ENCODE measurements around the gene SLCO4A1.

Gene SLCO4A1

GRCh38 chr20:62602550-62602949, 39.8 kb upstream of the SLCO4A1 start:
- no peaks in the 10 kb centered on the region for H3K9me3 ChIP-seq (ENCODE audit: control insufficient read depth, low read length)
- H3K23ac ChIP-seq (ENCODE audit: low read length in 2 of 2) = no peak overlapping the region
- peaks cover 23 to 58% of the 10 kb centered on the region in 2 experiments for H3K27me3 ChIP-seq (ENCODE audit: control insufficient read depth in 1 of 2, insufficient read depth in 1 of 2, low read length in 2 of 2)
- DNase-seq = no peak
- no peak overlapping the region for H2BK12ac ChIP-seq (ENCODE audit: low read length in 2 of 2)
- H3K79me1 ChIP-seq (replicated peaks; ENCODE audit: low read length, poor library complexity, severe bottlenecking) = no peaks in the 10 kb centered on the region
- 91% methylated on average over 8 of the region's 10 CpGs for WGBS
- no peak overlapping the region for H2BK15ac ChIP-seq (ENCODE audit: low read depth, poor library complexity, severe bottlenecking)
- no peak overlapping the region for H3K4ac ChIP-seq (ENCODE audit: low read depth in 1 of 2, low read length in 2 of 2)
- H3K14ac ChIP-seq (ENCODE audit: low read length in 2 of 2) = no peak overlapping the region
- no peak overlapping the region for H2BK120ac ChIP-seq (ENCODE audit: low read depth, low read length)
- H3K4me2 ChIP-seq (ENCODE audit: low read length, poor library complexity, severe bottlenecking) = no peak overlapping the region
- no peak overlapping the region for H3K27ac ChIP-seq (ENCODE audit: low read length, poor library complexity, severe bottlenecking)
- H4K91ac ChIP-seq (ENCODE audit: low read length) = no peak overlapping the region
- H3K9ac ChIP-seq (ENCODE audit: low read length) = no peak overlapping the region
- H2AK5ac ChIP-seq (ENCODE audit: low read length, severe bottlenecking) = no peak overlapping the region
- H2BK5ac ChIP-seq (ENCODE audit: low read depth, low read length, poor library complexity, severe bottlenecking) = no peak overlapping the region
- H4K8ac ChIP-seq (ENCODE audit: low read length) = no peak overlapping the region
- no peak overlapping the region for H2AFZ ChIP-seq (ENCODE audit: low read depth, low read length)
- H3K18ac ChIP-seq (ENCODE audit: low read depth in 1 of 2, low read length in 2 of 2) = no peak overlapping the region
- no peak overlapping the region for H3K4me3 ChIP-seq (ENCODE audit: insufficient read depth in 1 of 2, low read depth in 1 of 2, low read length in 2 of 2)
- H3K36me3 ChIP-seq (ENCODE audit: control insufficient read depth in 1 of 2, insufficient read depth in 2 of 2, low read depth in 1 of 2, low read length in 2 of 2) = no peaks in the 10 kb centered on the region
- peaks cover 3% of the 10 kb centered on the region for H3K4me1 ChIP-seq (ENCODE audit: control insufficient read depth, insufficient read depth, low read depth, low read length)

DNA sequence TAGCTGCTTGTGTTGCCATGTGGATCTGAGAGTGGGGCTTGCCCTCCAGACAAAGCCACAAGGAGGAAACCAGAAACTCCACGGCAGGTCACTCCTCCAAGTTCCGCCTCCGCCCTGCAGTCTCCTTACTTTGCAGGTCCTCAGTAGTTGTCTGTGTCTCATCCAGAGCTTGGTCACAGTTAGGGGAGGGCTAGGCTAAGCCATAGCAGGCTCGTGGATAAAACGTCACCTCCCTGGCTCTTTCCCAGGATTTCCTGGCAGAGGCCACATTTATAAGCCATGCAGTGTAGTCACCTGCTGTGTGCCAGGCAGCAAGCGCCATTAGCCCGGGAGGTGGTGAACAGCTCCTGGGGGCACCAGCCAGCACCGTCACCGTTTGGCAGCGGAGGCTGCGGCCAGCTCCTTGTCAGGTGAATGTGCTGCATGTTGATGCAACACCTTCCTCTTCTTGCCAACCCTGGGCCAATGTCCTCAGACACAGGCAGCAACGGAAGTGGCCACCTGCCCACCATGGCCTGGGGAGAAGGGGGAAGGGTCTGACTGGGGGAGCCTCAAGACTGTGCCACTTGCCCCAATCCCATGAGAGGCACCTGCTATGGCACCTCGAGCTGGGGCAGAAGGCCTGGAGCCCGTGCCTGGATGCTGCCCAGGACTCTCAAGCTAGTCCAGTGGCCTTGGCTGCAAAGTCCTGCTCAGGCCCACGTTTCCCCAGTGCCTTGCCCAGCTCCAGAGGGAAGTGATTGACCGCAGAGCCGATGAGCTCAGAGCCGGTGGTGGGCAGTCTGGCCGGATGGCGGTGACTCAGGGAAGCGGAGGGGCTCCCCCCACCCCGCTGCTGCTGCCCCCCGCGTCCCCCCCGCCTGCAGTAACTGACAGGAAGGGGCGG, 39.0 kb upstream of the SLCO4A1 start:
- no peak overlapping the region for H3K18ac ChIP-seq (ENCODE audit: low read depth in 1 of 2, low read length in 2 of 2)
- H4K8ac ChIP-seq (ENCODE audit: low read length) = no peak overlapping the region
- no peak for DNase-seq
- H3K23ac ChIP-seq (ENCODE audit: low read length in 2 of 2) = no peak overlapping the region
- H2BK12ac ChIP-seq (ENCODE audit: low read length in 2 of 2) = no peak overlapping the region
- no peak overlapping the region for H3K27ac ChIP-seq (ENCODE audit: low read length, poor library complexity, severe bottlenecking)
- peaks cover 3% of the 10 kb centered on the region for H3K4me1 ChIP-seq (ENCODE audit: control insufficient read depth, insufficient read depth, low read depth, low read length)
- no peaks in the 10 kb centered on the region for H3K9me3 ChIP-seq (ENCODE audit: control insufficient read depth, low read length)
- no peak overlapping the region for H2AFZ ChIP-seq (ENCODE audit: low read depth, low read length)
- H3K27me3 ChIP-seq (ENCODE audit: control insufficient read depth in 1 of 2, insufficient read depth in 1 of 2, low read length in 2 of 2) = peaks cover 17 to 52% of the 10 kb centered on the region in 2 experiments
- no peak overlapping the region for H2BK15ac ChIP-seq (ENCODE audit: low read depth, poor library complexity, severe bottlenecking)
- WGBS = 76% methylated on average over 26 of the region's 26 CpGs
- no peaks in the 10 kb centered on the region for H3K36me3 ChIP-seq (ENCODE audit: control insufficient read depth in 1 of 2, insufficient read depth in 2 of 2, low read depth in 1 of 2, low read length in 2 of 2)
- H2BK120ac ChIP-seq (ENCODE audit: low read depth, low read length) = no peak overlapping the region
- H2BK5ac ChIP-seq (ENCODE audit: low read depth, low read length, poor library complexity, severe bottlenecking) = no peak overlapping the region
- no peak overlapping the region for H3K4me3 ChIP-seq (ENCODE audit: insufficient read depth in 1 of 2, low read depth in 1 of 2, low read length in 2 of 2)
- no peaks in the 10 kb centered on the region for H3K79me1 ChIP-seq (replicated peaks; ENCODE audit: low read length, poor library complexity, severe bottlenecking)
- no peak overlapping the region for H3K14ac ChIP-seq (ENCODE audit: low read length in 2 of 2)
- H3K9ac ChIP-seq (ENCODE audit: low read length) = no peak overlapping the region
- no peak overlapping the region for H4K91ac ChIP-seq (ENCODE audit: low read length)
- H3K4ac ChIP-seq (ENCODE audit: low read depth in 1 of 2, low read length in 2 of 2) = no peak overlapping the region
- H3K4me2 ChIP-seq (ENCODE audit: low read length, poor library complexity, severe bottlenecking) = no peak overlapping the region
- no peak overlapping the region for H2AK5ac ChIP-seq (ENCODE audit: low read length, severe bottlenecking)

- no peak overlapping the region for H2AK5ac ChIP-seq (ENCODE audit: low read length, severe bottlenecking)
- H3K4me3 ChIP-seq (ENCODE audit: insufficient read depth in 1 of 2, low read depth in 1 of 2, low read length in 2 of 2) = no peak overlapping the region
- peaks cover 19 to 52% of the 10 kb centered on the region in 2 experiments for H3K27me3 ChIP-seq (ENCODE audit: control insufficient read depth in 1 of 2, insufficient read depth in 1 of 2, low read length in 2 of 2)
- no peak overlapping the region for H3K4ac ChIP-seq (ENCODE audit: low read depth in 1 of 2, low read length in 2 of 2)
- H4K91ac ChIP-seq (ENCODE audit: low read length) = no peak overlapping the region
- no peak overlapping the region for H2BK12ac ChIP-seq (ENCODE audit: low read length in 2 of 2)
- no peak overlapping the region for H2BK120ac ChIP-seq (ENCODE audit: low read depth, low read length)
- H2BK5ac ChIP-seq (ENCODE audit: low read depth, low read length, poor library complexity, severe bottlenecking) = no peak overlapping the region
- H3K9ac ChIP-seq (ENCODE audit: low read length) = no peak overlapping the region
- H3K27ac ChIP-seq (ENCODE audit: low read length, poor library complexity, severe bottlenecking) = no peak overlapping the region
- no peak overlapping the region for H2AFZ ChIP-seq (ENCODE audit: low read depth, low read length)
- H3K79me1 ChIP-seq (replicated peaks; ENCODE audit: low read length, poor library complexity, severe bottlenecking) = no peaks in the 10 kb centered on the region
- H3K14ac ChIP-seq (ENCODE audit: low read length in 2 of 2) = peak overlapping the region in 1 of 2 experiments; percentile 18
- no peak overlapping the region for H4K8ac ChIP-seq (ENCODE audit: low read length)
- H3K4me1 ChIP-seq (ENCODE audit: control insufficient read depth, insufficient read depth, low read depth, low read length) = peaks cover 3% of the 10 kb centered on the region
- H3K9me3 ChIP-seq (ENCODE audit: control insufficient read depth, low read length) = no peaks in the 10 kb centered on the region
- H3K4me2 ChIP-seq (ENCODE audit: low read length, poor library complexity, severe bottlenecking) = no peak overlapping the region
- 86% methylated on average over 37 of the region's 37 CpGs for WGBS
- no peak for DNase-seq
- H3K36me3 ChIP-seq (ENCODE audit: control insufficient read depth in 1 of 2, insufficient read depth in 2 of 2, low read depth in 1 of 2, low read length in 2 of 2) = no peaks in the 10 kb centered on the region
- H2BK15ac ChIP-seq (ENCODE audit: low read depth, poor library complexity, severe bottlenecking) = no peak overlapping the region
- H3K18ac ChIP-seq (ENCODE audit: low read depth in 1 of 2, low read length in 2 of 2) = no peak overlapping the region
- no peak overlapping the region for H3K23ac ChIP-seq (ENCODE audit: low read length in 2 of 2)
Measured at GRCh38 chr20:62603907-62604785, 38.2 kb upstream of the SLCO4A1 start.

- H3K4ac ChIP-seq (ENCODE audit: low read depth in 1 of 2, low read length in 2 of 2) = no peak overlapping the region
Measured at GRCh38 chr20:62604796-62605195, 37.5 kb upstream of the SLCO4A1 start.

More at GRCh38 chr20:62604796-62605195, 37.5 kb upstream of the SLCO4A1 start:
- Histone ChIP-seq H2AK5ac (ENCODE audit: low read length, severe bottlenecking) (no peak overlapping the region), H3K27me3 (ENCODE audit: control insufficient read depth in 1 of 2, insufficient read depth in 1 of 2, low read length in 2 of 2) (peaks cover 25 to 46% of the 10 kb centered on the region in 2 experiments), H2BK15ac (ENCODE audit: low read depth, poor library complexity, severe bottlenecking) (no peak overlapping the region), H3K23ac (ENCODE audit: low read length in 2 of 2) (no peak overlapping the region), H3K4me2 (ENCODE audit: low read length, poor library complexity, severe bottlenecking) (no peak overlapping the region), H3K36me3 (ENCODE audit: control insufficient read depth in 1 of 2, insufficient read depth in 2 of 2, low read depth in 1 of 2, low read length in 2 of 2) (no peaks in the 10 kb centered on the region), H3K27ac (ENCODE audit: low read length, poor library complexity, severe bottlenecking) (no peak overlapping the region), H3K18ac (ENCODE audit: low read depth in 1 of 2, low read length in 2 of 2) (no peak overlapping the region), H3K4me1 (ENCODE audit: control insufficient read depth, insufficient read depth, low read depth, low read length) (peaks cover 2% of the 10 kb centered on the region), H2BK12ac (ENCODE audit: low read length in 2 of 2) (no peak overlapping the region), H3K79me1 (replicated peaks; ENCODE audit: low read length, poor library complexity, severe bottlenecking) (no peaks in the 10 kb centered on the region), H2AFZ (ENCODE audit: low read depth, low read length) (no peak overlapping the region), H2BK120ac (ENCODE audit: low read depth, low read length) (no peak overlapping the region), H4K91ac (ENCODE audit: low read length) (no peak overlapping the region), H3K14ac (ENCODE audit: low read length in 2 of 2) (no peak overlapping the region), H2BK5ac (ENCODE audit: low read depth, low read length, poor library complexity, severe bottlenecking) (no peak overlapping the region), H3K4me3 (ENCODE audit: insufficient read depth in 1 of 2, low read depth in 1 of 2, low read length in 2 of 2) (no peak overlapping the region), H4K8ac (ENCODE audit: low read length) (no peak overlapping the region), H3K9ac (ENCODE audit: low read length) (no peak overlapping the region), H3K9me3 (ENCODE audit: control insufficient read depth, low read length) (no peaks in the 10 kb centered on the region)
- 71% methylated on average over 9 of the region's 9 CpGs for WGBS
- no peak for DNase-seq

Measured in mesenchymal stem cell (in vitro differentiated cells and primary cell).